GM23338 (cell line): ENCODE data around the gene SLC36A3. TPM values are rescaled to one million over a fixed set of nuclear protein-coding genes. Genes with fewer than 3 reads are reported as not detected.

ENCODE experiments used
- ATAC-seq: fragments of 200-7000 bp; cut with Tn5 transposase; 3 replicates; pipeline ENCODE4 v1.9.1; 2020
- DNase-seq: peaks from one replicate; pipeline ENCODE4 v3.0.0-alpha.2; 2015; ENCODE audit warnings: low spot score
- H2AFZ ChIP-seq: fragments of 200-600 bp; sonication (generic); 2 replicates; pipeline ENCODE4 v1.8.0; 2016; ENCODE audit warnings: antibody characterized with exemption, mild to moderate bottlenecking, moderate library complexity
- H3F3A ChIP-seq: fragments of 200-600 bp; sonication (generic); replicated peaks from 2 replicates; pipeline ENCODE4 v1.8.0; 2017; ENCODE audit warnings: antibody characterized with exemption, mixed run types, low read depth
- H3K27ac ChIP-seq: fragments of 200-600 bp; sonication (generic); 2 replicates; pipeline ENCODE4 v1.6.1; 2016; ENCODE audit warnings: low read depth
- H3K27me3 ChIP-seq: fragments of 200-600 bp; sonication (generic); 2 replicates; pipeline ENCODE4 v1.8.0; 2016; ENCODE audit warnings: mild to moderate bottlenecking, mixed run types, moderate library complexity; ENCODE audit not compliant: insufficient read depth
- H3K36me3 ChIP-seq: fragments of 200-600 bp; sonication (generic); 2 replicates; pipeline ENCODE4 v1.8.0; 2016; ENCODE audit warnings: mild to moderate bottlenecking; ENCODE audit not compliant: insufficient read depth
- H3K4me1 ChIP-seq: fragments of 200-600 bp; sonication (generic); 2 replicates; pipeline ENCODE4 v1.8.0; 2016; ENCODE audit warnings: mild to moderate bottlenecking, moderate library complexity; ENCODE audit not compliant: insufficient read depth
- H3K4me2 ChIP-seq: fragments of 200-600 bp; sonication (generic); 2 replicates; pipeline ENCODE4 v1.7.1; 2017; ENCODE audit warnings: mixed run types
- H3K4me3 ChIP-seq: fragments of 200-600 bp; sonication (generic); 2 replicates; pipeline ENCODE4 v1.6.1; 2016; ENCODE audit warnings: mixed run types
- H3K79me2 ChIP-seq: fragments of 200-600 bp; sonication (generic); replicated peaks from 2 replicates; pipeline ENCODE4 v1.8.0; 2017; ENCODE audit warnings: mild to moderate bottlenecking; ENCODE audit not compliant: insufficient read depth
- H3K9me2 ChIP-seq: fragments of 200-600 bp; sonication (generic); 2 replicates; pipeline ENCODE4 v1.8.0; 2017; ENCODE audit not compliant: insufficient read depth
- H4K20me1 ChIP-seq: fragments of 200-600 bp; sonication (generic); replicated peaks from 2 replicates; pipeline ENCODE4 v1.8.0; 2017; ENCODE audit warnings: mild to moderate bottlenecking; ENCODE audit not compliant: insufficient read depth
- H3K27ac Mint-ChIP-seq: 2 replicates; pipeline ENCODE4 v1.8.0; 2020; ENCODE audit warnings: inconsistent platforms, mild to moderate bottlenecking, moderate library complexity, mixed read lengths
- H3K27me3 Mint-ChIP-seq: 3 replicates; pipeline ENCODE4 v1.8.0; 2022; ENCODE audit warnings: low read depth, mild to moderate bottlenecking, moderate library complexity, mixed read lengths, inconsistent platforms; ENCODE audit not compliant: insufficient read depth, poor library complexity
- H3K36me3 Mint-ChIP-seq: 3 replicates; pipeline ENCODE4 v1.8.0; 2021; ENCODE audit warnings: low read depth, mild to moderate bottlenecking, inconsistent platforms, moderate library complexity, mixed read lengths
- H3K4me1 Mint-ChIP-seq: 3 replicates; pipeline ENCODE4 v1.8.0; 2020; ENCODE audit warnings: mild to moderate bottlenecking, inconsistent platforms, mixed read lengths
- H3K4me3 Mint-ChIP-seq: 3 replicates; pipeline ENCODE4 v1.8.0; 2021; ENCODE audit warnings: moderate library complexity, mild to moderate bottlenecking, inconsistent platforms, mixed read lengths
- H3K9me3 Mint-ChIP-seq: 3 replicates; pipeline ENCODE4 v1.8.0; 2020; ENCODE audit warnings: moderate library complexity, mild to moderate bottlenecking, inconsistent platforms, mixed read lengths
- CREB1 ChIP-seq: fragments of 250-450 bp; sonication (Bioruptor Pico); IDR thresholded peaks from 2 replicates; pipeline ENCODE4 v1.5.0; 2020; ENCODE audit warnings: low read depth, mild to moderate bottlenecking, moderate library complexity
- CTCF ChIP-seq, 2 experiments: fragments of 200-600 bp in 1 of 2; sonication (generic) in 1 of 2; conservative IDR thresholded peaks; 2 replicates each; pipeline versions ENCODE4 v1.5.1 to v1.6.1; 2016 to 2017; ENCODE audit warnings: antibody characterized with exemption in 2 of 2, low read depth in 2 of 2, mild to moderate bottlenecking in 2 of 2, moderate library complexity in 1 of 2
- ETS1 ChIP-seq: IDR thresholded peaks from 2 replicates; pipeline ENCODE4 v1.6.1; 2016; ENCODE audit warnings: antibody characterized with exemption
- EZH2 ChIP-seq: fragments of 200-600 bp; sonication (generic); IDR thresholded peaks from one replicate; pipeline ENCODE4 v1.8.0; 2017; ENCODE audit warnings: antibody characterized with exemption, mild to moderate bottlenecking, low read depth; ENCODE audit not compliant: unreplicated experiment
- EZH2phosphoT487 ChIP-seq: fragments of 200-600 bp; sonication (generic); IDR thresholded peaks from one replicate; pipeline ENCODE4 v1.8.1; 2018; ENCODE audit warnings: antibody characterized with exemption; ENCODE audit not compliant: unreplicated experiment
- JUNB ChIP-seq: IDR thresholded peaks from one replicate; pipeline ENCODE4 v1.6.1; 2016; ENCODE audit warnings: antibody characterized with exemption; ENCODE audit not compliant: unreplicated experiment
- NANOG ChIP-seq: IDR thresholded peaks from 2 replicates; pipeline ENCODE4 v1.6.1; 2016; ENCODE audit warnings: antibody characterized with exemption, borderline replicate concordance
- POLR2AphosphoS5 ChIP-seq: IDR thresholded peaks from 2 replicates; pipeline ENCODE4 v1.6.1; 2016; ENCODE audit warnings: antibody characterized with exemption, low read depth
- STAT1 ChIP-seq: IDR thresholded peaks from one replicate; pipeline ENCODE4 v1.6.1; 2016; ENCODE audit warnings: antibody characterized with exemption; ENCODE audit not compliant: unreplicated experiment
- ZNF114 ChIP-seq: fragments of 250-450 bp; sonication (Bioruptor Pico); IDR thresholded peaks from 2 replicates; pipeline ENCODE4 v1.5.0; 2020; ENCODE audit warnings: mild to moderate bottlenecking, moderate library complexity
- ZNF331 ChIP-seq: fragments of 250-450 bp; sonication (Bioruptor Pico); IDR thresholded peaks from 2 replicates; pipeline ENCODE4 v1.5.0; 2020; ENCODE audit warnings: low read depth, mild to moderate bottlenecking, moderate library complexity
- polyA plus RNA-seq: library from polyadenylated mRNA; unstranded; fragments of >200 nt; fragmentation: Nextera tagmentation; extraction: Ambion mirVana; gene quantifications from 2 replicates; pipeline ENCODE4 v1.2.1, GENCODE V29; 2016
- total RNA-seq: library from RNA; depleted of rRNA; stranded (reverse); fragments of >200 nt; shearing (Covaris generic); gene quantifications from 2 replicates; pipeline ENCODE4 v1.2.3, GENCODE V29; 2014
- TF ChIP-seq, protein P1 (sequence below): IDR thresholded peaks from one replicate; pipeline ENCODE4 v1.6.1; 2018; ENCODE audit warnings: antibody characterized with exemption; ENCODE audit not compliant: unreplicated experiment
- TF ChIP-seq, protein P2 (sequence below): fragments of 250-450 bp; sonication (Bioruptor Pico); IDR thresholded peaks from 2 replicates; pipeline ENCODE4 v1.5.0; 2020; ENCODE audit warnings: mild to moderate bottlenecking, moderate library complexity

The SLC36A3 gene
- total and polyA plus RNA-seq, 2 experiments from 2014 or later: not detected

- Histone ChIP-seq H3K79me2 (no peaks in the 10 kb centered on the region), H4K20me1 (no peaks in the 10 kb centered on the region), H3K9me2 (no peaks in the 10 kb centered on the region), H3K4me1 (peaks cover 13% of the 10 kb centered on the region), H3K4me2 (no peak overlapping the region), H3K27ac (no peak overlapping the region), H3K36me3 (no peaks in the 10 kb centered on the region), H2AFZ (no peak overlapping the region), H3F3A (no peaks in the 10 kb centered on the region), H3K4me3 (no peak overlapping the region), H3K27me3 (no peaks in the 10 kb centered on the region)
- DNase-seq: no peak
- peaks cover 11% of the 10 kb centered on the region for H3K4me1 Mint-ChIP-seq
- H3K4me3 Mint-ChIP-seq: no peak overlapping the region
- H3K36me3 Mint-ChIP-seq: no peaks in the 10 kb centered on the region
- no peaks in the 10 kb centered on the region for H3K9me3 Mint-ChIP-seq
- peaks cover 6% of the 10 kb centered on the region for H3K27me3 Mint-ChIP-seq
- TF ChIP-seq CREB1 (CRISPR knock-in tag) (no peak), CTCF (conservative IDR thresholded peaks at IDR 0.05; ENCODE audit: low read depth in 2 of 2) (no peak), POLR2AphosphoS5 (no peak), ZNF331 (CRISPR knock-in tag) (no peak), JUNB (no peak), ZNF114 (CRISPR knock-in tag) (no peak), EZH2 (no peak), NANOG (no peak), STAT1 (no peak), EZH2phosphoT487 (no peak), ETS1 (no peak)
- TF ChIP-seq, protein P1, sequence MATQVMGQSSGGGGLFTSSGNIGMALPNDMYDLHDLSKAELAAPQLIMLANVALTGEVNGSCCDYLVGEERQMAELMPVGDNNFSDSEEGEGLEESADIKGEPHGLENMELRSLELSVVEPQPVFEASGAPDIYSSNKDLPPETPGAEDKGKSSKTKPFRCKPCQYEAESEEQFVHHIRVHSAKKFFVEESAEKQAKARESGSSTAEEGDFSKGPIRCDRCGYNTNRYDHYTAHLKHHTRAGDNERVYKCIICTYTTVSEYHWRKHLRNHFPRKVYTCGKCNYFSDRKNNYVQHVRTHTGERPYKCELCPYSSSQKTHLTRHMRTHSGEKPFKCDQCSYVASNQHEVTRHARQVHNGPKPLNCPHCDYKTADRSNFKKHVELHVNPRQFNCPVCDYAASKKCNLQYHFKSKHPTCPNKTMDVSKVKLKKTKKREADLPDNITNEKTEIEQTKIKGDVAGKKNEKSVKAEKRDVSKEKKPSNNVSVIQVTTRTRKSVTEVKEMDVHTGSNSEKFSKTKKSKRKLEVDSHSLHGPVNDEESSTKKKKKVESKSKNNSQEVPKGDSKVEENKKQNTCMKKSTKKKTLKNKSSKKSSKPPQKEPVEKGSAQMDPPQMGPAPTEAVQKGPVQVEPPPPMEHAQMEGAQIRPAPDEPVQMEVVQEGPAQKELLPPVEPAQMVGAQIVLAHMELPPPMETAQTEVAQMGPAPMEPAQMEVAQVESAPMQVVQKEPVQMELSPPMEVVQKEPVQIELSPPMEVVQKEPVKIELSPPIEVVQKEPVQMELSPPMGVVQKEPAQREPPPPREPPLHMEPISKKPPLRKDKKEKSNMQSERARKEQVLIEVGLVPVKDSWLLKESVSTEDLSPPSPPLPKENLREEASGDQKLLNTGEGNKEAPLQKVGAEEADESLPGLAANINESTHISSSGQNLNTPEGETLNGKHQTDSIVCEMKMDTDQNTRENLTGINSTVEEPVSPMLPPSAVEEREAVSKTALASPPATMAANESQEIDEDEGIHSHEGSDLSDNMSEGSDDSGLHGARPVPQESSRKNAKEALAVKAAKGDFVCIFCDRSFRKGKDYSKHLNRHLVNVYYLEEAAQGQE: no peak
- TF ChIP-seq, protein P2, sequence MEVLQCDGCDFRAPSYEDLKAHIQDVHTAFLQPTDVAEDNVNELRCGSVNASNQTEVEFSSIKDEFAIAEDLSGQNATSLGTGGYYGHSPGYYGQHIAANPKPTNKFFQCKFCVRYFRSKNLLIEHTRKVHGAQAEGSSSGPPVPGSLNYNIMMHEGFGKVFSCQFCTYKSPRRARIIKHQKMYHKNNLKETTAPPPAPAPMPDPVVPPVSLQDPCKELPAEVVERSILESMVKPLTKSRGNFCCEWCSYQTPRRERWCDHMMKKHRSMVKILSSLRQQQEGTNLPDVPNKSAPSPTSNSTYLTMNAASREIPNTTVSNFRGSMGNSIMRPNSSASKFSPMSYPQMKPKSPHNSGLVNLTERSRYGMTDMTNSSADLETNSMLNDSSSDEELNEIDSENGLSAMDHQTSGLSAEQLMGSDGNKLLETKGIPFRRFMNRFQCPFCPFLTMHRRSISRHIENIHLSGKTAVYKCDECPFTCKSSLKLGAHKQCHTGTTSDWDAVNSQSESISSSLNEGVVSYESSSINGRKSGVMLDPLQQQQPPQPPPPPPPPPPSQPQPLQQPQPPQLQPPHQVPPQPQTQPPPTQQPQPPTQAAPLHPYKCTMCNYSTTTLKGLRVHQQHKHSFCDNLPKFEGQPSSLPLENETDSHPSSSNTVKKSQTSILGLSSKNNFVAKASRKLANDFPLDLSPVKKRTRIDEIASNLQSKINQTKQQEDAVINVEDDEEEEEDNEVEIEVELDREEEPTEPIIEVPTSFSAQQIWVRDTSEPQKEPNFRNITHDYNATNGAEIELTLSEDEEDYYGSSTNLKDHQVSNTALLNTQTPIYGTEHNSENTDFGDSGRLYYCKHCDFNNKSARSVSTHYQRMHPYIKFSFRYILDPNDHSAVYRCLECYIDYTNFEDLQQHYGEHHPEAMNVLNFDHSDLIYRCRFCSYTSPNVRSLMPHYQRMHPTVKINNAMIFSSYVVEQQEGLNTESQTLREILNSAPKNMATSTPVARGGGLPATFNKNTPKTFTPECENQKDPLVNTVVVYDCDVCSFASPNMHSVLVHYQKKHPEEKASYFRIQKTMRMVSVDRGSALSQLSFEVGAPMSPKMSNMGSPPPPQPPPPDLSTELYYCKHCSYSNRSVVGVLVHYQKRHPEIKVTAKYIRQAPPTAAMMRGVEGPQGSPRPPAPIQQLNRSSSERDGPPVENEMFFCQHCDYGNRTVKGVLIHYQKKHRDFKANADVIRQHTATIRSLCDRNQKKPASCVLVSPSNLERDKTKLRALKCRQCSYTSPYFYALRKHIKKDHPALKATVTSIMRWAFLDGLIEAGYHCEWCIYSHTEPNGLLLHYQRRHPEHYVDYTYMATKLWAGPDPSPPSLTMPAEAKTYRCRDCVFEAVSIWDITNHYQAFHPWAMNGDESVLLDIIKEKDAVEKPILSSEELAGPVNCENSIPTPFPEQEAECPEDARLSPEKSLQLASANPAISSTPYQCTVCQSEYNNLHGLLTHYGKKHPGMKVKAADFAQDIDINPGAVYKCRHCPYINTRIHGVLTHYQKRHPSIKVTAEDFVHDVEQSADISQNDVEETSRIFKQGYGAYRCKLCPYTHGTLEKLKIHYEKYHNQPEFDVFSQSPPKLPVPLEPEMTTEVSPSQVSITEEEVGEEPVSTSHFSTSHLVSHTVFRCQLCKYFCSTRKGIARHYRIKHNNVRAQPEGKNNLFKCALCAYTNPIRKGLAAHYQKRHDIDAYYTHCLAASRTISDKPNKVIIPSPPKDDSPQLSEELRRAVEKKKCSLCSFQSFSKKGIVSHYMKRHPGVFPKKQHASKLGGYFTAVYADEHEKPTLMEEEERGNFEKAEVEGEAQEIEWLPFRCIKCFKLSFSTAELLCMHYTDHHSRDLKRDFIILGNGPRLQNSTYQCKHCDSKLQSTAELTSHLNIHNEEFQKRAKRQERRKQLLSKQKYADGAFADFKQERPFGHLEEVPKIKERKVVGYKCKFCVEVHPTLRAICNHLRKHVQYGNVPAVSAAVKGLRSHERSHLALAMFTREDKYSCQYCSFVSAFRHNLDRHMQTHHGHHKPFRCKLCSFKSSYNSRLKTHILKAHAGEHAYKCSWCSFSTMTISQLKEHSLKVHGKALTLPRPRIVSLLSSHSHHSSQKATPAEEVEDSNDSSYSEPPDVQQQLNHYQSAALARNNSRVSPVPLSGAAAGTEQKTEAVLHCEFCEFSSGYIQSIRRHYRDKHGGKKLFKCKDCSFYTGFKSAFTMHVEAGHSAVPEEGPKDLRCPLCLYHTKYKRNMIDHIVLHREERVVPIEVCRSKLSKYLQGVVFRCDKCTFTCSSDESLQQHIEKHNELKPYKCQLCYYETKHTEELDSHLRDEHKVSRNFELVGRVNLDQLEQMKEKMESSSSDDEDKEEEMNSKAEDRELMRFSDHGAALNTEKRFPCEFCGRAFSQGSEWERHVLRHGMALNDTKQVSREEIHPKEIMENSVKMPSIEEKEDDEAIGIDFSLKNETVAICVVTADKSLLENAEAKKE (CRISPR knock-in tag): no peak
- no peak overlapping the region for H3K27ac Mint-ChIP-seq
- no peak for ATAC-seq
These were observed 69.9 kb downstream of the SLC36A3 start for GRCh38 chr5:151233616-151234085.
